ENCODE results near the gene TECPR2.

TECPR2 gene

DNA sequence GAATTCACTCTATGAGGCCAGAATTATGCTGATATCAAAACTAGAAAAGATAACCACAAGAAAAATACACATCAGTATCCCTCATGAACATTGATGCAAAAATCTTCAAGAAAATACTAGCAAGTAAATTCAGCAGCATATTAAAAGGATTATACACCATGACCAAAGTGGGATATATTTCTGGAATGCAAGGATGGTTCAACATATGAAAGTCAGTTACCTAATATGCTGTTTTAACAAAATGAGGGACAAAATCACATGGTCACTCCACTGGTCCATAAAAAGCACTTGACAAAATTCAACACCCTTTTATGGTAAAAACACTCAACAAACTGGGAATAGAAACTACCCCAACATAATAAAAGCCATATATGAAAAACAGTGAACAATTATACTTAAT is 40.3 kb downstream of the TECPR2 start:
- TF ChIP-seq, protein P1, sequence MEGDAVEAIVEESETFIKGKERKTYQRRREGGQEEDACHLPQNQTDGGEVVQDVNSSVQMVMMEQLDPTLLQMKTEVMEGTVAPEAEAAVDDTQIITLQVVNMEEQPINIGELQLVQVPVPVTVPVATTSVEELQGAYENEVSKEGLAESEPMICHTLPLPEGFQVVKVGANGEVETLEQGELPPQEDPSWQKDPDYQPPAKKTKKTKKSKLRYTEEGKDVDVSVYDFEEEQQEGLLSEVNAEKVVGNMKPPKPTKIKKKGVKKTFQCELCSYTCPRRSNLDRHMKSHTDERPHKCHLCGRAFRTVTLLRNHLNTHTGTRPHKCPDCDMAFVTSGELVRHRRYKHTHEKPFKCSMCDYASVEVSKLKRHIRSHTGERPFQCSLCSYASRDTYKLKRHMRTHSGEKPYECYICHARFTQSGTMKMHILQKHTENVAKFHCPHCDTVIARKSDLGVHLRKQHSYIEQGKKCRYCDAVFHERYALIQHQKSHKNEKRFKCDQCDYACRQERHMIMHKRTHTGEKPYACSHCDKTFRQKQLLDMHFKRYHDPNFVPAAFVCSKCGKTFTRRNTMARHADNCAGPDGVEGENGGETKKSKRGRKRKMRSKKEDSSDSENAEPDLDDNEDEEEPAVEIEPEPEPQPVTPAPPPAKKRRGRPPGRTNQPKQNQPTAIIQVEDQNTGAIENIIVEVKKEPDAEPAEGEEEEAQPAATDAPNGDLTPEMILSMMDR (IDR thresholded peaks at IDR 0.05; ENCODE audit: low read depth, low read length, missing control alignments), result no peak

DNA sequence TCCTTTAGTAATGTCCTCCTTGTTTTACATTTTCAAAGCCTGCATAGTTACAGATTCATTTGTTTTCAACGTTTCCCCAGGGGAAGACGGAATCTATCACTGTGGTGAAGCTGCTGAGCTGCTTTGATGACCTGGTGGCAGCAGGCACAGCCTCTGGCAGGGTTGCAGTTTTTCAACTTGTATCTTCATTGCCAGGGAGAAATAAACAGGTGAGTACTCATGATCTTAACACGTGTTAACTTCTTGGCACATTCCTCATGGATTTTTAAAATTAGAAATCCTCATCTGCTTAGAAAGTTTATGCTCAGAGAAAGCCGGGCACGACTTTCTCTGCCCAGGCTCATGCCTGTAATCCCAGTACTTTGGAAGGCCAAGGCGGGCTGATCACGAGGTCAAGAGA is 44.5 kb downstream of the TECPR2 start:
- no peak overlapping the region for H3K4me3 ChIP-seq (ENCODE audit: low read depth, low read length)
- DNase-seq (ENCODE audit: low read depth), result no peak
- in situ Hi-C loops (cut with HindIII; ENCODE audit: low sequenced_read_pairs), result no loop called here
- TF ChIP-seq, protein P1 (IDR thresholded peaks at IDR 0.05; ENCODE audit: low read depth, low read length, missing control alignments), result no peak

More for the DNA sequence above, 40.3 kb downstream of the TECPR2 start:
- no peak for DNase-seq (ENCODE audit: low read depth)
- no peak overlapping the region for H3K4me3 ChIP-seq (ENCODE audit: low read depth, low read length)
- in situ Hi-C loops (cut with HindIII; ENCODE audit: low sequenced_read_pairs), result no loop called here

DNA sequence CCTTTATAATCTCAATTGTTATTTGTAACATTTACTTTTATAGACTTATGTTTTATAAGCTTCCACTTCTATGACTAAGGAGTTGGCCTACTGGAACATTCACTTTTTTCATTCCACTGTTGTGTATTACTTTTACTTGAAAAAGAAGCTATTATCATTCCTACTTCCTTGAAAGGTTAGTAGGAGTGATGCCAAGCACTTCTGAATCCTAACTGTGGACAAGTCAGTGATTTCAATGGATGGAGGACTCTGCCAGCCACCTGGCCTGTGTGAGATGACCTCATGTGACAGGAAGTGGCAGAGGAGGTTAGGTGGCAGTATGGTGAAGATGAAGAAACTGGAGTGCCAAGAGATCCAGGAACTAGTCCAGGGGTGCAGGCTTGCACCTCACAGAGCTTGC is 46.0 kb downstream of the TECPR2 start:
- TF ChIP-seq, protein P1 (IDR thresholded peaks at IDR 0.05; ENCODE audit: low read depth, low read length, missing control alignments), result no peak
- H3K4me3 ChIP-seq (ENCODE audit: low read depth, low read length), result no peak overlapping the region
- no peak for DNase-seq (ENCODE audit: low read depth)
- in situ Hi-C loops (cut with HindIII; ENCODE audit: low sequenced_read_pairs), result no loop called here

DNA sequence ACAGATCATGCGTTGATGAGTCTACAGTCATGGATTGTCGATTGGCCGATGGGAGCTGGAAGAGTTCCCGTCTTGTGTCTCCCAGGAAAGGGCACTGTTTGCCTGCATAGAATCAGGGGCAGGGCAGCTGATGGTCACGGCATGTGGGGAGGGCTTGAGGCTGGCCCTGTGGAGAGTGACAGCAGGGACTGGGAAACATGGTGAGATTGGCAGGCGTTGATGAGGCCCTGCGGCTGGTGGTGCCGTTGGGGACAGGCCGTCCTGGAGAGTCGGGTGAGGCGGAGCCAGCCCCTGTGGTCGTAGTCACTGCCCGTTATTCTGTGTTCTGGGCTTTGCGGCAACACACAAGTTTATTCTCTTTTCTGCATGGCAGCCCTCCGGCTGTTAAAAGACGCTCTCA is 52.9 kb downstream of the TECPR2 start:
- TF ChIP-seq, protein P1 (IDR thresholded peaks at IDR 0.05; ENCODE audit: low read depth, low read length, missing control alignments), result no peak
- H3K4me3 ChIP-seq (ENCODE audit: low read depth, low read length), result no peak overlapping the region
- no peak for DNase-seq (ENCODE audit: low read depth)
- in situ Hi-C loops (cut with HindIII; ENCODE audit: low sequenced_read_pairs), result no loop called here

DNA sequence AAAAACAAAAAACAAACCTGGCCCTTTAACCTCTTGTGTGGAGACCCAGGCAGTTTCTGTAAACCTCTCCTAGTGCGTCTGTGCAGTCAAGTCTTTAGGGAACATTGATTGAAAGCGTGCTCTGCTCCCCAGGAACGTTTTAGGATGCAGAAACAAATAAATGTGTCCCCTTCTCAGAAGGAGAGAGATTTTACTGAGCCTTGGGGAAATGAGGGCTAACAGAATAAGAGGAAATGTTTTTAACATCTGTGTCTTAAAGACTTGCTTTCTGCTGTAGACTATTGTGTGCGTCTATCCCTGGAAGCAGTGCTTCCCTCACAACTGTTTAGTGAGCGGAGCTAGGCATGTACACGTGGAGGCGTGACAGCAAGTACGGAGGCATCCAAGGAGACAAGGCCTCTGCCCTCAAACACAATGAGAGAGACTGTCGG is 54.3 kb downstream of the TECPR2 start:
- in situ Hi-C loops (cut with HindIII; ENCODE audit: low sequenced_read_pairs), result no loop called here
- DNase-seq (ENCODE audit: low read depth), result no peak
- TF ChIP-seq, protein P1 (IDR thresholded peaks at IDR 0.05; ENCODE audit: low read depth, low read length, missing control alignments), result no peak
- no peak overlapping the region for H3K4me3 ChIP-seq (ENCODE audit: low read depth, low read length)

DNA sequence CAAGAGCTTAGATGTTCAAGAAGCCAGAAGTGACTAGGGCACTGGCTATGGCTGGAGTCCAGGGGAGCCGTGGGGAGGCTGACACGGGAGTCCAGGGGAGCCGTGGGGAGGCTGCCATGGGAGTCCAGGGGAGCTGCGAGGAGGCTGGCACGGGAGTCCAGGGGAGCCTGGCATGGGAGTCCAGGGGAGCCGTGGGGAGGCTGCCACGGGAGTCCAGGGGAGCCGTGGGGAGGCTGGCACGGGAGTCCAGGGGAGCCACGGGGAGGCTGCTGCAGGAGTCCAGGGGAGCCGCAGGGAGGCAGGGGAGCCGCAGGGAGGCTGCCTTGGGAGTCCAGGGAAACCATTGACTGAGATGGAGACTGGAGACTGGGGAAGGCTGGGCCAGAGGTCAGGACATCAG is 54.9 kb downstream of the TECPR2 start:
- no peak overlapping the region for H3K4me3 ChIP-seq (ENCODE audit: low read depth, low read length)
- TF ChIP-seq, protein P1 (IDR thresholded peaks at IDR 0.05; ENCODE audit: low read depth, low read length, missing control alignments), result no peak
- in situ Hi-C loops (cut with HindIII; ENCODE audit: low sequenced_read_pairs), result no loop called here
- DNase-seq (ENCODE audit: low read depth), result no peak

Measured in astrocyte of the cerebellum (primary cell).